HEK293 (cell line): ENCODE data around the gene KDSR.

Experiments
- CTCF ChIA-PET: fragments of 350-600 bp; formaldehyde crosslinking; extraction: SDS; loops from one replicate; lab custom pipeline; 2021; ENCODE audit warnings: antibody characterized with exemption; lab: Yijun Ruan, JAX
- POLR2A ChIA-PET: fragments of 300-600 bp; formaldehyde crosslinking; extraction: SDS; loops from one replicate; lab custom pipeline; 2020; ENCODE audit warnings: antibody characterized with exemption, inconsistent platforms; lab: Yijun Ruan, JAX
- H3K27ac ChIP-seq: fragments of 200-500 bp; sonication (Bioruptor generic); 2 replicates; pipeline ENCODE4 v1.5.1; 2014; ENCODE audit warnings: low read depth, low read length, control low read depth, inconsistent platforms; ENCODE audit errors: extremely low read depth
- H3K36me3 ChIP-seq, 2 experiments: fragments of 200-500 bp in 1 of 2; sonication (Bioruptor generic) in 1 of 2; 1 replicate in 1 of 2; 2 replicates in 1 of 2; pipeline ENCODE4 v1.5.1; 2014 to 2017; ENCODE audit warnings: inconsistent platforms in 2 of 2, low read length in 2 of 2; ENCODE audit not compliant: control insufficient read depth in 2 of 2, insufficient read depth in 1 of 2
- H3K4me1 ChIP-seq: fragments of 200-500 bp; sonication (Bioruptor generic); 2 replicates; pipeline ENCODE4 v1.5.1; 2014; ENCODE audit warnings: mild to moderate bottlenecking, low read length, inconsistent platforms; ENCODE audit not compliant: control insufficient read depth, insufficient read depth
- H3K4me3 ChIP-seq: 2 replicates; pipeline ENCODE4 v1.5.1; 2011; ENCODE audit warnings: low read depth, mild to moderate bottlenecking, control low read depth, low read length, moderate library complexity
- H3K9me3 ChIP-seq: fragments of 200-500 bp; sonication (Bioruptor generic); 2 replicates; pipeline ENCODE4 v1.5.1; 2014; ENCODE audit warnings: low read depth, low read length, inconsistent platforms; ENCODE audit not compliant: control insufficient read depth, insufficient read depth
- GLIS1 ChIP-seq: fragments of 450-650 bp; formaldehyde crosslinking; IDR thresholded peaks from 2 replicates; pipeline ENCODE4 v1.5.1; 2016; ENCODE audit warnings: missing biosample characterization, missing genetic modification characterization
- IKZF3 ChIP-seq: fragments of 450-650 bp; IDR thresholded peaks from 2 replicates; pipeline ENCODE4 v1.5.0; 2018; ENCODE audit warnings: missing biosample characterization, mild to moderate bottlenecking, missing genetic modification characterization, moderate library complexity
- KLF16 ChIP-seq: fragments of 450-650 bp; formaldehyde crosslinking; IDR thresholded peaks from 2 replicates; pipeline ENCODE4 v1.5.1; 2017; ENCODE audit warnings: missing biosample characterization, missing genetic modification characterization
- KLF8 ChIP-seq: fragments of 450-650 bp; formaldehyde crosslinking; IDR thresholded peaks from 2 replicates; pipeline ENCODE4 v1.5.1; 2016; ENCODE audit warnings: missing biosample characterization, missing genetic modification characterization
- MZF1 ChIP-seq: fragments of 450-650 bp; formaldehyde crosslinking; IDR thresholded peaks from 2 replicates; pipeline ENCODE4 v1.5.1; 2017; ENCODE audit warnings: missing biosample characterization, missing genetic modification characterization, borderline replicate concordance
- PRDM1 ChIP-seq: fragments of 450-650 bp; formaldehyde crosslinking; IDR thresholded peaks from 2 replicates; pipeline ENCODE4; 2016; ENCODE audit warnings: missing biosample characterization, missing genetic modification characterization
- RBAK ChIP-seq: fragments of 450-650 bp; formaldehyde crosslinking; IDR thresholded peaks from 2 replicates; pipeline ENCODE4 v1.5.1; 2016; ENCODE audit warnings: missing biosample characterization, missing genetic modification characterization
- ZBTB17 ChIP-seq: fragments of 450-650 bp; formaldehyde crosslinking; IDR thresholded peaks from 2 replicates; pipeline ENCODE4 v1.5.1; 2016; ENCODE audit warnings: missing biosample characterization, missing genetic modification characterization
- ZBTB20 ChIP-seq: fragments of 450-650 bp; formaldehyde crosslinking; IDR thresholded peaks from 2 replicates; pipeline ENCODE4 v1.5.1; 2016; ENCODE audit warnings: missing biosample characterization, missing genetic modification characterization
- ZFP41 ChIP-seq: fragments of 450-650 bp; formaldehyde crosslinking; IDR thresholded peaks from 2 replicates; pipeline ENCODE4 v1.5.1; 2016; ENCODE audit warnings: missing biosample characterization, missing genetic modification characterization, borderline replicate concordance
- ZNF223 ChIP-seq: fragments of 450-650 bp; formaldehyde crosslinking; IDR thresholded peaks from 2 replicates; pipeline ENCODE4 v1.5.1; 2016; ENCODE audit warnings: missing biosample characterization, missing genetic modification characterization
- ZNF266 ChIP-seq: fragments of 450-650 bp; formaldehyde crosslinking; IDR thresholded peaks from 2 replicates; pipeline ENCODE4 v1.5.1; 2016; ENCODE audit warnings: missing biosample characterization, missing genetic modification characterization, low read depth
- ZNF292 ChIP-seq: fragments of 450-650 bp; formaldehyde crosslinking; IDR thresholded peaks from 2 replicates; pipeline ENCODE4 v1.5.1; 2016; ENCODE audit warnings: low read depth, missing biosample characterization, missing genetic modification characterization, borderline replicate concordance
- ZNF311 ChIP-seq: fragments of 450-650 bp; formaldehyde crosslinking; IDR thresholded peaks from 2 replicates; pipeline ENCODE4 v1.5.1; 2017; ENCODE audit warnings: missing biosample characterization, missing genetic modification characterization, borderline replicate concordance
- ZNF366 ChIP-seq: fragments of 450-650 bp; formaldehyde crosslinking; conservative IDR thresholded peaks from 2 replicates; pipeline ENCODE4 v1.5.1; 2016; ENCODE audit warnings: missing biosample characterization, missing genetic modification characterization
- ZNF37A ChIP-seq: fragments of 450-650 bp; IDR thresholded peaks from 2 replicates; pipeline ENCODE4 v1.5.1; 2018; ENCODE audit warnings: missing biosample characterization, missing genetic modification characterization
- ZNF48 ChIP-seq: fragments of 450-650 bp; formaldehyde crosslinking; IDR thresholded peaks from 2 replicates; pipeline ENCODE4 v1.5.1; 2016; ENCODE audit warnings: missing biosample characterization, missing genetic modification characterization
- ZNF501 ChIP-seq: fragments of 450-650 bp; formaldehyde crosslinking; IDR thresholded peaks from 2 replicates; pipeline ENCODE4 v1.5.1; 2016; ENCODE audit warnings: missing biosample characterization, missing genetic modification characterization
- ZNF530 ChIP-seq: fragments of 450-650 bp; formaldehyde crosslinking; IDR thresholded peaks from 2 replicates; pipeline ENCODE4 v1.5.1; 2016; ENCODE audit warnings: low read depth, missing biosample characterization, missing genetic modification characterization
- ZNF654 ChIP-seq: fragments of 450-650 bp; formaldehyde crosslinking; IDR thresholded peaks from 2 replicates; pipeline ENCODE4 v1.5.1; 2016; ENCODE audit warnings: low read depth, missing biosample characterization, missing genetic modification characterization
- ZNF660 ChIP-seq: fragments of 450-650 bp; IDR thresholded peaks from 2 replicates; pipeline ENCODE4 v1.5.1; 2018; ENCODE audit warnings: missing biosample characterization, mild to moderate bottlenecking, missing genetic modification characterization
- ZNF776 ChIP-seq: fragments of 450-650 bp; formaldehyde crosslinking; IDR thresholded peaks from 2 replicates; pipeline ENCODE4 v1.5.0; 2017; ENCODE audit warnings: missing biosample characterization, missing genetic modification characterization, borderline replicate concordance
- ZNF843 ChIP-seq: fragments of 450-650 bp; formaldehyde crosslinking; IDR thresholded peaks from 2 replicates; pipeline ENCODE4 v1.5.1; 2016; ENCODE audit warnings: missing biosample characterization, missing genetic modification characterization
- TF ChIP-seq, protein P1 (sequence below): fragments of 450-650 bp; IDR thresholded peaks from 2 replicates; pipeline ENCODE4 v1.5.1; 2018; ENCODE audit warnings: missing biosample characterization, missing genetic modification characterization
- TF ChIP-seq, protein P2 (sequence below): fragments of 450-650 bp; formaldehyde crosslinking; IDR thresholded peaks from 2 replicates; pipeline ENCODE4 v1.5.1; 2016; ENCODE audit warnings: missing biosample characterization, missing genetic modification characterization
- TF ChIP-seq, protein P3 (sequence below): fragments of 450-650 bp; formaldehyde crosslinking; IDR thresholded peaks from 2 replicates; pipeline ENCODE4 v1.5.1; 2017; ENCODE audit warnings: missing biosample characterization, missing genetic modification characterization
- TF ChIP-seq, protein P4 (sequence below): fragments of 450-650 bp; formaldehyde crosslinking; optimal IDR thresholded peaks from 2 replicates; pipeline ENCODE3; 2016; ENCODE audit warnings: missing biosample characterization, mild to moderate bottlenecking, missing genetic modification characterization

KDSR gene

DNA sequence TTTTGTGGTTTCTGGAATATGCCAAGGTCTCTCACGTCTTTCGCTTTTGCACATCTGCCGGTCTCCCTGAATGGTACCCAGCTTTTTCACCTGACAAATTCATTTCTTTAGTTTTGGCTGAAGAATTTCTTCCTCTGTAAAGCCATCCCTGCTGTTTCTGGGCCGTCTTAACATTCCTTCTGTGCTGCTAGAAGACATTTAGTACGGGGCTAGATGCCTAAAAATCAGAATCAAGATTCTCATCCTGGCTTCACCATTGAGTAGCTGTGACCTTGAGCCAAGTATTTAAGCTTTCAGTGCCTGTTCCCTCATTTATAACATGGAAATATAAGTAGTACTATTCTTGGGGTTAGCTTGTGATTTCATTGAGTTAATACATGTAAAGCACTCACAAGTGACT lies 41.0 kb downstream of the KDSR start (continued):
- TF ChIP-seq ZFP41 (tag by site-specific recombination) (no peak), ZNF311 (no peak), IKZF3 (tag by site-specific recombination) (no peak)
- TF ChIP-seq, protein P1, sequence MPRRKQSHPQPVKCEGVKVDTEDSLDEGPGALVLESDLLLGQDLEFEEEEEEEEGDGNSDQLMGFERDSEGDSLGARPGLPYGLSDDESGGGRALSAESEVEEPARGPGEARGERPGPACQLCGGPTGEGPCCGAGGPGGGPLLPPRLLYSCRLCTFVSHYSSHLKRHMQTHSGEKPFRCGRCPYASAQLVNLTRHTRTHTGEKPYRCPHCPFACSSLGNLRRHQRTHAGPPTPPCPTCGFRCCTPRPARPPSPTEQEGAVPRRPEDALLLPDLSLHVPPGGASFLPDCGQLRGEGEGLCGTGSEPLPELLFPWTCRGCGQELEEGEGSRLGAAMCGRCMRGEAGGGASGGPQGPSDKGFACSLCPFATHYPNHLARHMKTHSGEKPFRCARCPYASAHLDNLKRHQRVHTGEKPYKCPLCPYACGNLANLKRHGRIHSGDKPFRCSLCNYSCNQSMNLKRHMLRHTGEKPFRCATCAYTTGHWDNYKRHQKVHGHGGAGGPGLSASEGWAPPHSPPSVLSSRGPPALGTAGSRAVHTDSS, result no peak

DNA sequence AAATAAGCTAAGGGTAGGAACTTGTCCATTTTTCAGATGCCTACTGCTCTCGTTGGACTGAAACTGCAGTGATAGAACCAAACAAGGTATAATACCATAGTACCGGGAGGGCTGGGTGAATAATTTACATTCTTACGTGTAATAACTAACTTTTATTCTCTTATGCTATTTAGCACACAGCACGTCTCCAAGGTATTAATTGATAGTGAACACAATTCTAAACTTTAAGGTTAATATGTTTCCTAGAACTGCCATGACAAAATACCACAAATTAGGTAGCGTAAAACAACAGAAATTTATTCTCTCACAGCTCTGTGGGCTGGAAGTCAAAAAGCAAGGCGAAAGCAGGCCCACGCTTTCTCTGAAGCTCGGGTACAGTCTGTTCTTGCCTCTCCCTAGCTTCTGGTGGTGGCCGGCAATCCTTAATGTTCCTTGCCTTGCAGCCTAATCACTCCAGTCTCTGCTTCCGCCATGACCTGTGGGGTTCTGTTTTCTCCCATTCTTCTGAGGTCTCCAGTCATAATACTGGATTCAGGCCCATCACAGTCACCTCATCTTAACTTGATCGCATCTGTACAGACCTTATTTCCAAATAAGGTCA lies 41.8 kb downstream of the KDSR start:
- Histone ChIP-seq H3K36me3 (peaks cover 0 to 1% of the 10 kb centered on the region in 2 experiments; a peak in 2 of 3 replicates), H3K9me3 (no peaks in the 10 kb centered on the region), H3K27ac (no peak overlapping the region), H3K4me3 (no peak overlapping the region), H3K4me1 (peaks cover 2% of the 10 kb centered on the region; the same call in 1 of the 2 replicates)
- CTCF ChIA-PET, result interaction anchor here (0.5 to 6.8 kb wide), 13 partner anchors 15 to 689 kb away, joined by 3 to 119 read pairs (median 8); no protein-coding TSS in a partner anchor
- POLR2A ChIA-PET, result interaction anchor here (0.8 kb wide), 1 partner anchor 98 kb away, joined by 3 read pairs; the partner anchor contains the start of gene VPS4B
- no peak for TF ChIP-seq KLF16

DNA sequence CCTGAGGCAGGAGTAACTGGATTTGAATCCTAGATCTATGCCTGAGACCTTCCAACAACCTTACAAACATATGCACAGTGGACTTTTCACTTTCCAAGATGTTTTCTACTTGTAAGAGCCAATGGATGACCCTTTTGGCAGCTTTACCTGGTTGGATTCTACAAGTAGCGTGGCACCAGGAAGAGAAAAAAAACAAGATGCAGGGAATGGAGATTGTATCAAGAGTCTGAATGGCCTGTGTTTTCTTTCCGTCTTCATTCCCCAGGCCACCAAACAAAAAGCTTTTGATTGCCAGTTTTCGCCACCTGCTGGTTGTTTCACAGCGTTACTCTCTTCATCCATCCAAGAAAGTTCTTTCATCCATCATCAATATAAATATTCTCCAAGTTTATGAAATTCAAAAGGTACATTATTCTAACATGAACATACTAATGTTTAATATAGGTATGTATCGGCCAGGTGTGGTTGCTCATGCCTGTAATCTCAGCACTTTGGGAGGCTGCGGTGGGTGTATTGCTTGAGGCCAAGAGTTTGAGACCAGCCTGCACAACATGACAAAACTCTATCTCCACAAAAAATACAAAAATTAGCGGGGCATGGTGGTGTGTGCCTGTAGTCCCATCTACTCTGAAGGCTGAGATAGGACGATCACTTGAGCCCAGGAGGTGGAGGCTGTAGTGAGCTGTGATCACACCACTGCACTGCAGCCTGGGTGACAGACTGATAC lies 43.9 kb downstream of the KDSR start:
- no peaks in the 10 kb centered on the region for H3K9me3 ChIP-seq
- ChIA-PET CTCF (interaction anchor here (0.5 to 6.8 kb wide), 45 partner anchors 8 to 532 kb away, joined by 3 to 119 read pairs (median 4); no protein-coding TSS in a partner anchor), POLR2A (interaction anchor here (0.7 kb wide), 1 partner anchor 800 kb away, joined by 3 read pairs; the partner anchor contains the start of gene ZCCHC2)
- peaks cover 4% of the 10 kb centered on the region; the same call in 1 of the 2 replicates for H3K4me1 ChIP-seq
- no peak overlapping the region for H3K27ac ChIP-seq
- no peak overlapping the region for H3K4me3 ChIP-seq
- no peaks in the 10 kb centered on the region for H3K36me3 ChIP-seq
- TF ChIP-seq ZNF776 (0 out of 2 replicates have a peak, but pooled peaks have one; percentile 31), RBAK (no peak), GLIS1 (tag by site-specific recombination) (no peak), ZNF366 (tag by site-specific recombination) (peak; percentile 23; the same call in 1 of the 2 replicates), ZBTB17 (tag by site-specific recombination) (peak; percentile 77), ZNF660 (tag by site-specific recombination) (peak; percentile 69; the same call in 1 of the 2 replicates), ZNF48 (tag by site-specific recombination) (no peak), MZF1 (tag by site-specific recombination) (no peak), ZNF266 (no peak), ZNF530 (tag by site-specific recombination) (no peak), ZNF654 (peak; percentile 82), PRDM1 (peak; percentile 69), ZNF292 (tag by site-specific recombination) (no peak), ZNF37A (tag by site-specific recombination) (no peak), ZNF501 (tag by site-specific recombination) (0 out of 2 replicates have a peak, but pooled peaks have one; percentile 17), ZBTB20 (tag by site-specific recombination) (no peak), ZNF223 (no peak), KLF8 (tag by site-specific recombination) (no peak), ZNF843 (no peak)
- TF ChIP-seq, protein P2, sequence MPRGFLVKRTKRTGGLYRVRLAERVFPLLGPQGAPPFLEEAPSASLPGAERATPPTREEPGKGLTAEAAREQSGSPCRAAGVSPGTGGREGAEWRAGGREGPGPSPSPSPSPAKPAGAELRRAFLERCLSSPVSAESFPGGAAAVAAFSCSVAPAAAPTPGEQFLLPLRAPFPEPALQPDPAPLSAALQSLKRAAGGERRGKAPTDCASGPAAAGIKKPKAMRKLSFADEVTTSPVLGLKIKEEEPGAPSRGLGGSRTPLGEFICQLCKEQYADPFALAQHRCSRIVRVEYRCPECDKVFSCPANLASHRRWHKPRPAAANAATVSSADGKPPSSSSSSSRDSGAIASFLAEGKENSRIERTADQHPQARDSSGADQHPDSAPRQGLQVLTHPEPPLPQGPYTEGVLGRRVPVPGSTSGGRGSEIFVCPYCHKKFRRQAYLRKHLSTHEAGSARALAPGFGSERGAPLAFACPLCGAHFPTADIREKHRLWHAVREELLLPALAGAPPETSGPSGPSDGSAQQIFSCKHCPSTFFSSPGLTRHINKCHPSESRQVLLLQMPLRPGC (tag by site-specific recombination), result no peak
- TF ChIP-seq, protein P3, sequence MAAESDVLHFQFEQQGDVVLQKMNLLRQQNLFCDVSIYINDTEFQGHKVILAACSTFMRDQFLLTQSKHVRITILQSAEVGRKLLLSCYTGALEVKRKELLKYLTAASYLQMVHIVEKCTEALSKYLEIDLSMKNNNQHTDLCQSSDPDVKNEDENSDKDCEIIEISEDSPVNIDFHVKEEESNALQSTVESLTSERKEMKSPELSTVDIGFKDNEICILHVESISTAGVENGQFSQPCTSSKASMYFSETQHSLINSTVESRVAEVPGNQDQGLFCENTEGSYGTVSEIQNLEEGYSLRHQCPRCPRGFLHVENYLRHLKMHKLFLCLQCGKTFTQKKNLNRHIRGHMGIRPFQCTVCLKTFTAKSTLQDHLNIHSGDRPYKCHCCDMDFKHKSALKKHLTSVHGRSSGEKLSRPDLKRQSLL, result no peak
- TF ChIP-seq, protein P4, sequence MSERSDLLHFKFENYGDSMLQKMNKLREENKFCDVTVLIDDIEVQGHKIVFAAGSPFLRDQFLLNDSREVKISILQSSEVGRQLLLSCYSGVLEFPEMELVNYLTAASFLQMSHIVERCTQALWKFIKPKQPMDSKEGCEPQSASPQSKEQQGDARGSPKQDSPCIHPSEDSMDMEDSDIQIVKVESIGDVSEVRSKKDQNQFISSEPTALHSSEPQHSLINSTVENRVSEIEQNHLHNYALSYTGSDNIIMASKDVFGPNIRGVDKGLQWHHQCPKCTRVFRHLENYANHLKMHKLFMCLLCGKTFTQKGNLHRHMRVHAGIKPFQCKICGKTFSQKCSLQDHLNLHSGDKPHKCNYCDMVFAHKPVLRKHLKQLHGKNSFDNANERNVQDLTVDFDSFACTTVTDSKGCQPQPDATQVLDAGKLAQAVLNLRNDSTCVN (tag by site-specific recombination), result no peak
